CD4-positive, alpha-beta T cell treated with Interleukin-1 beta for 1 hour (primary cell): Measurements from ENCODE around the gene ARL3.
"Not testable (repeated sequence)": the region's sequence is repeated elsewhere in the genome, so short reads cannot be mapped to it uniquely, and the experiment has no call there.

ENCODE experiments used
- DNase-seq, 2 donors: peaks; one replicate each; pipeline ENCODE4 v3.0.0-alpha.2; 2020 to 2022

Gene ARL3

DNA sequence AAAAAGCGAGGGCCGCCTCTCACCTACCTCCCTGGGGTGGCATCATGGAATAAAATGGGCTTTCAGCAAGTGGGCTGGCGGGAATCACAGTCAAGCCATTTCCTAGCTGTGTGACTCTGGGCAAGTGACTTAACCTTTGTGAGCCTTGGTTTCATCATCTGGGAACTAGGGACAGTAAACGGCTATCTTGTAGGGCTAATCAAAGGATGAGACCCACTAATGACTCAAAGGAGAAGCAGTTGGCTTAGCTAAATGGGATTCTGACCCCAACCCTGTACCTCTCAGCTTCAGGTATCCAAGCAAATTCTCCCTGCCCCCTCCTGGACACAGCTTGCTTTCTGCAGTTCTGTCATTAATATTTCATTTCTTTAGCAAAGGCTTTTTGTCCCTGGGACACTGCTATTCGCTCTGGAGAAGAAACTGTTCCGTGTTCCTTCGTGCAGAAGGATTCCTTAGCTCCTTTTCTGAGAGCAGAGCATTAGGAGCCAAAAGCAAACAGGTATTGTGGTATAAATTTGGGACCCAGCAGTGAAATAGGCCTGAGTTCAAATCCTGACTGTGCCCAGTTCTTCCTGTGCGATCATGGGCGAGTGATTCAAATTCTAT lies 44.0 kb downstream of the ARL3 start:
- no peak for DNase-seq

DNA sequence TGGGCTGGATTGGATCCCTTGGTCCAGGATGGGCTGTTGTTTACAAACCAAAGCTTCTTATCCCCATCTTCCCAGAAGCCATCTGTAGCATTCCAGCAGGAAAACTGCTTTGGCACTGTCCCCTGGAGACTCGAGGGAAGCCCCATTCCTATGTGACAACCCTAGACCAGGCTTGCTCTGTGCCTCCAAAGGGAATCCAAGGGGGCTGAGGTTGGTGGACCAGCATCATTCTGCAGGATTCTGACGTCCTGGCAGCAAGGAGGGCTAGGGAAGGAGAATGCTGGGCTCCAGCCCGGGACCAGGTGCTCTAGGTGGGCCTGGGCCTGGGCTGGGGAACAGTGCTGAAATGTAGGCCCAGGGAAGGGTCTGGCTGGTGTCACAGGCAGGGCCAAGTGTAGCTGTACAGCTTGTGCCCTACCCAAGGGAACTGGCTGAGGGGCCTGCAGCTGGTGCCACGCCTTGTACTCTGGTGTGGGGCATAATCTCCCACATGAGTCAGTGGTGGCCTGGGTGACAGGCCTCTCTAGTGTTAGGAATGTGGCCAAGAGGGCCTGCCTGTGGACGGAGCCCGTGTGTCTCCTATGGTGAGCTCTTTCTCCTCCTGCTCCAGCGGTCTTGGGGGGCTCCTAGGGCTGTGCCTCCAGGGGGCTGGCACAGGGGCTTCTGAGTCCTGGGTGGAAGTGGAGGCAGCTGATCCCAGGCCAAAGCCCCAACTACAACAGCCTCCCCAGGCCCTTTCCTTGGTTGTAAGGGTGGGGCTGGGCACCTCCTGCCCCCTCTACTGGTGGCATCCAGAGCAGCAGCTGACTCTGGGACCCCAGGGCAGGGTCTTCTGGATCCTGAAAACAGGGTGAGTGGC lies 44.8 kb downstream of the ARL3 start:
- peak in 1 of 2 donors; percentile 26 for DNase-seq

DNA sequence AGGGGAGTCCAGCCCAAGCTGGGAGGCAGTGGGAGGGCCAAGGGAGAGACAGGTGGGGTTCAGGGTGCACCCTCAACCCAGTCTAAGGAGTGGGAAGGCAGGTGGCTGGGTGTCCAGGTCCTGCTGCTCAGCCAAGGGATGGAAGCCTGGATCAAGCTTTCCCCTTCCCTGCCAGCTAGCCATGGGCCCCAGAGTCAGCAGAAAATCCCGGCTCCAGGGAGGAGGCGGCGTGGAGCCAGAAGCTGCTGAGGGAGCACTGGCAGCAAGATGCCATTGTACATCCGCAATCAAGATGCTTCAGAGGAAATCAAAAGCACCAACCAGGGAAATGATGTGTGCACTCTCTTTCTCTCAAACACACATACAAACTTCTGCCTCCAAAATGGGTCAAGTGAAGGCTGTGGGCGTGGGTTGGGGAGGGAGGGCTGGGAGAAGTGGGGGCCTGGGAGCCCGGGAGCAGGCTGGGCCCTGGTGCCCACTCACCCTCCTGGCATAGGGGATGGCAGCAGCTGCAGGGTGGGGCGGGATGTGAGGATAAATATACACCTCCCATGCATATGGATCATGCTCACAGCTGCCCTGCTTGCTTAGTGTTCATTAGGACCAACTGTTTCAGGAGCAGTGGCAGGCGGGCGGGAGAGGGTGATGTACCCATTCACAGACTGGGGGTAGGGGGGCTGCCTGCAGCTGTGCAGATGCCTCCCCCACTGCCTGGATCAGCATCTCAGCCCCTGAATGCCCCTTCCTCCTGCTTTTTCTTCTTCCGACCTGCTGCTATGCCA lies 45.7 kb downstream of the ARL3 start:
- DNase-seq = no peak

DNA sequence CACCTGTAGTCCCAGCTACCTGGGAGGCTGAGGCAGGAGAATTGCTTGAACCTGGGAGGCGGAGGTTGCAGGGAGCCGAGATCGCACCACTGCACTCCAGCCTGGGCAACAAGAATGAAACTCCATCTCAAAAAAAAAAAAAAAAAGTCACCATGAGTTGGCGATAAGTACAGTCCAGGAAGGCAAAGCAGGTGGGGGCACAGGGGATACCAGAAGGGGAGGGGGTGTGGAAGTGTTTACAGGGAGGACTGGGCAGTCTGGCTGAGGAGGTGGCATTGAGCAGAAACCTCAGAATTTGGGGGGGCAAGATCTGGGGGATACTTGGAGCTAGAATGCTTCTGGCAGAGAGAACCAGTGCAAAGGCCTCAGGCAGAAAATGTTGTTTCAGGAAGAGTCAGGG lies 46.8 kb downstream of the ARL3 start:
- not testable (repeated sequence) for DNase-seq

DNA sequence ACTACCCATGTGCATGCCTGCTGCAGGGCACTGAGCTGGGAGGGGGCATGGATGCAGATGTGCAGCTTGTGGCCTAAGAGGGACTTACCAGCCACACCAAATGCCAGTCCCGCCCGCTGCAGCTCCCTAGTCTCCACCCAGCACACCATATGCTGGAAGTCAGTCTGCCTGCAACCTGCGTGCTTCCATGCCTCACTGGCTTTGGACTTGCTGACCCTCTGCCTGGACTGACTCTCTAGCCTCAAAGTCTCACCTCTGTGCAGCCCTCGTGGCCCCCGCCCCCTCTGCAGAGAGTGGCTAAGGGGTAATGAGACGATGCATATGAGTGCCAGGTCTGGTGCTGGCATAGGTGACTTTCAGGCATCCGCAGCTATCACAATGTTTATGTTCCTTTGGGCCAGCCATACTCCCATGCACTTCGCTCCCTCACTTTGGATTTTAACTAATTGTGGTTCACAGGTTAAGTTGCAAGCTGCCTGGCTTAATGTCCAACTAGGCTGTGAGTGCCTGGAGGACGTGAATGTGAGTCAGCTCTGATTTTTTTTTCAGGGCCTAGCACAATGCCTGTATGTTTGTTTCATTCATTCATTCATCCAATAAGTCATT lies 48.2 kb downstream of the ARL3 start:
- no peak for DNase-seq

DNA sequence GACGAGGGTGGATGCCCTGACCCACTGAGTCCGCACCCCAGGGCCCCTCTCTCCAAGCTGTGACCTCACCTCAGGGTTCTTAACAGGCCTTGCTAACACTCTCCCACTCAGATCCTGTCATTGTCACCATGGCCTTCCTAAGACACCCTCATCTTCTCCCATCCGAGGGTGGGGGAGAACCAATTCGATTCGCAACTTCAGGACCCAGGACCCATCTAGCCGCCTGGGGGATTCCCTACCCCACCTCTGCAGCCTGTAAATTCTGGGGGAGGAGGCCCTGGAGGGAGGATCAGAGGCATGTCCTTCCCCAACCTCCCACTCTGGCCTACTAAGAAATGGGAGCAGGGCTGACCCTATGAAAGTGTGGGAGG lies 52.6 kb downstream of the ARL3 start:
- DNase-seq = no peak

DNA sequence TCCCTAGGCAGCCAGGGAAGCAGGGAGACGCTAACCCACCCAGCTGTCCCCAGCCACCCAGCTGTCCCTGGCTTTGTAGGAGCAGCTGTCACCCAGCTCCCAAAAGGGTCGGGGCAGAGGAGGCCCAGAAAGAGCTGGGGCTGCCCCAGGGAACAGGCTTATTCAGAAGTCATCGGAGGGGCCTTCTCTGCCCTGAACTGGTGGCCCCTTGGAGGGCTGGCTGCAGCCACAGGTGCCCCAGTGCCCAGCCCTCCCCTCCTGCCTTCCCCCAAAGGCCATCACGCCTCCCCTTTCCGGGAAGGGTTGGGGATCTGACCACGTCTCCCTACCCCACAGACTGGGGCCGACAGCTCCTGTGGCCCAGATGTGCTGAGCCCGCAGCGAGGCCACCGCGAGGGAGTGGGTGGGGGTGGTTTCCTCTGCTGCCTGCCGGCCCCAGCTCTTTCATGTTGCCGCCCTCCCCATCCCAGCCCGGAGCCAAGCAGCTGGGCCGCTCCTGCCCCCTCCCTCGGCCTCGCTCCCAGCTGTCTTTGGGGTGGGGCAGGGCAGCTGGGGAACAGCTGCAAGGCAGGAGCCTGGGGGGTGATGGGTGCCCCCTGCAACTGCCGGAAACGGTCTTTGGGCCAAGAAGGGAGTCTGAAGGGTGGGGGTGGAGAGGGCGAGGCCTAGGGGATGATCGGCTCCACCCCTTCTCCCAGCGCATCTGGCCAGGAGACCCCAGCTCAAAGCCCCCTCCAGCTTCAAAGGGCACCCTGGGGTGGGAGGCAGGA lies 53.1 kb downstream of the ARL3 start:
- DNase-seq = peak; percentile 53 to 63

DNA sequence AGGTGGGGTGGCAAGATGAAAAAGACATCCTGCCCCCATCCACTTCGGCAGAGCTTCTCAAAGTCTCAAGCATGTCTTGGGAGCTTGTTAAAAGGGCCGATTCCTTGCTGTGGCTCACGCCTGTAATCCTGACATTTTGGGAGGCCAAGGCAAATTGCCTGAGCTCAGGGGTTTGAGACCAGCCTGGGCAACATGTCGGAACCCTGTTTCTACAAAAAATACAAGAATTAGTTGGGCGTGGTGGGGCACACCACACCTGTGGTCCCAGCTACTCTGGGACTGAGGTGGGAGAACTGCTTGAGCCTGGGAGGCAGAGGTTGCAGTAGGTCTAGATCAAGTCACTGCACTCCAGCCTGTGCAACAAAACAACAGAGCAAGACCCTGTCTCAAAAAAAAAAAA lies 55.4 kb downstream of the ARL3 start:
- no peak for DNase-seq

DNA sequence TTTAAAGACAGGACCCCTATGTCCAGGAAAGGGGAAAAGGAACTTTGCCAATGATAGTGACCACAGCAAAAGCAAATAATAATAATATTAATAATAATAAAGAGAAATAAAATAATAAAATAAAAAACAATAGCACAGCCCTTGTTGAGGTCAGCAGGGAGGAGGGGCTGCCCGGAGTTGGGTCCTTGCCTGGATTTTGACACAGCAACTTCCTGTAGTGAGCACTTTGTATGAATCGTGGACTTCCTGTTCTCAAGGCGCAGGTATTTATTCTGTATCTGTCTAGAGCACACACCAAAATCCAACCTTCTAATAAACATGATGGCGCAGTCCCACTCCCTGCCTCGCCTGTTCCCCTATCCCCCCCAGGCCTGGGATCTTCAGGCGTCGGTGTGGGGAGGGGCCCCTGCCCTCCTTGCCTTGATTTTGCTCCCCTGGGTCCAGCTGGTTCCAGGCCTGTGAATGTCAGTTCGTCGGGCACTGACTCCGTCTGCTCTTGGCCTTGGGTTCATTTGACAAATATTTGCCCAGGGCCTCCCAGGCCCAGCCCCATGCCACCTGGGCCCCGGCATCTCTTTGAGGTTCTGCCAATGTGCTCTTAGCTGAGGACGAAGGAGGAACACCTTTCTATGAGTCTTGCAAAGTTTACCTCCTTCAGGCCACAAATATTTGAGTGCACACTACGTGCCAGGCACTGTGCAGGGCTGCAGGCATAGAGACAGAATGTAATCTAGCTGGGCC lies 56.0 kb downstream of the ARL3 start:
- DNase-seq = no peak

DNA sequence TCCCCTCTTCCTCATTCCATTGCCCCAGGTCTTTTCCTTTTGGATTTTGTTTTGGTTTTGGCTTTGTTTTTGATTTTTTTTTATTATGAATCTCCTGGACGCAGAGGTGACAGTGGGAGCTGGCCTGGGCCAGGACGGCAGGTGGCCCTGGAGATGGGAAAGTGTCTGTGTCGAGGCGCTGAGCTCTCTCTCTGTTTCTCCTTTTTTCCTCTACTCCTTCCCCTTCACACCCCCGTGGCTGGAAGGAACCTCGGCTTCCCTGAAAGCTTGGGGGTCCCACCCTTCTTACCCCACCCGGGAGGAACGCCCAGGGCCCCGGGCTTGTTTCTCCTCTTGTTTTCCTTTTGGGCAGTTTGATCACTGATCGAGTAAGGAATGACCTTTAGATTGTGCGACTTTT lies 56.7 kb downstream of the ARL3 start:
- DNase-seq = no peak

DNA sequence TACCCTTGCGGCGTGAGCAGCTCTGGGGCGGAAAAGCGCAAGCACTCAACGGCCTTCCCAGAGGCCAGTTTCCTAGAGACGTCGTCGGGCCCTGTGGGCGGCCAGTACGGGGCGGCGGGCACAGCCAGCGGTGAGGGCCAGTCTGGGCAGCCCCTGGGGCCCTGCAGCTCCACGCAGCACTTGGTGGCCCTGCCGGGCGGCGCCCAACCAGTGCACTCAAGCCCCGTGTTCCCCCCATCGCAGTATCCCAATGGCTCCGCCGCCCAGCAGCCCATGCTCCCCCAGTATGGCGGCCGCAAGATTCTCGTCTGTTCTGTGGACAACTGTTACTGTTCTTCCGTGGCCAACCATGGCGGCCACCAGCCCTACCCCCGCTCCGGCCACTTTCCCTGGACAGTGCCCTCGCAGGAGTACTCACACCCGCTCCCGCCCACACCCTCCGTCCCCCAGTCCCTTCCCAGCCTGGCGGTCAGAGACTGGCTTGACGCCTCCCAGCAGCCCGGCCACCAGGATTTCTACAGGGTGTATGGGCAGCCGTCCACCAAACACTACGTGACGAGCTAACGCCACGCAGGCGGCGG lies 57.3 kb downstream of the ARL3 start:
- no peak for DNase-seq

DNA sequence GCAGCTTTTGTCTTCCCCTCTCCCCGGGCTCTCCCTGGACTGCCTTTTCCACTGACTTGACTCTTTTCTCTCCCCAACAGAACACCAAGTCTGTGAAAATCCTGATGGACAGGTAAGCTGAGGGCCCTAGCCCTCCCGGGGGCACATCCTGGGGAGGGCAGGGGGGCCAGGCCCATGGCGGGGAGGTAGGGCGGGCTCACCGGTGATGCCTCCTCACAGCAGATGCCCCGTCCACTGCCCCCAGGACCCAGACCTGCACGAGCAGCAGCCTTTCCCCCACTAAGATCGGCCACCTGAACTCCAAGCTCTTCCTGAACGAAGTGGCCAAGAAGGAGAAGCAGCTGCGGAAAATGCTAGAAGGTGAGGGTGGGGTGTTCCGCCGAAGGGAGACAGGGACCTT lies 58.2 kb downstream of the ARL3 start:
- no peak for DNase-seq

DNA sequence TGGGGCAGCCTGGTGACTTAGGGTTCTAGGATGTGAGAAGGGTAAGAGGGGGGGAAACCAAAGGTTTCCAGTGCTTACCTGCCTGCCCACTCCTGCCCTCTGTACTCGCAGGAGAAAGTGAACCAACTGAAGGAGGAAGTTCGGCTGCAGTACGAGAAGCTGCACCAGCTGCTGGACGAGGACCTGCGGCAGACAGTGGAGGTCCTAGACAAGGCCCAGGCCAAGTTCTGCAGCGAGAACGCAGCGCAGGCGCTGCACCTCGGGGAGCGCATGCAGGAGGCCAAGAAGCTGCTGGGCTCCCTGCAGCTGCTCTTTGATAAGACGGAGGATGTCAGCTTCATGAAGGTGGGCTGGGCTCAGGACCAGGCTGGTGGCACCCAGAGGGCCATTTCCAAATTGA lies 59.2 kb downstream of the ARL3 start:
- DNase-seq = no peak

DNA sequence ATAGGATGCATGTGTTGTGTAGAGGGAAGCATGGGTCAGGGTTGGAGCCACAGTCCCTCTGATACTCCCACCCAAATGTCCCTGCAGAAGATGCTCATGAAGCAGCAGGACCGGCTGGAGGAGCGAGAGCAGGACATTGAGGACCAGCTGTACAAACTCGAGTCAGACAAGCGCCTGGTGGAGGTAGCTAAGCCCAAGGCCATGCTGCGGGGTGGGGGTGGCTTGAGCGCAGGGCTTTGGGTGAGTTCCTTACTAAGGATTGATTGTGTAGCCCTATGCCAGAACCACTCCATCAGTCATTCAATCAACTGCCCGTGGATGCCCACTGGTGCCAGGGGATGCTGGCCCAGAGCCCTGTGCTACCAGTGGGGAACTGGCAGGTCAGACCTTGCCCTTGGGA lies 59.6 kb downstream of the ARL3 start:
- DNase-seq = no peak

DNA sequence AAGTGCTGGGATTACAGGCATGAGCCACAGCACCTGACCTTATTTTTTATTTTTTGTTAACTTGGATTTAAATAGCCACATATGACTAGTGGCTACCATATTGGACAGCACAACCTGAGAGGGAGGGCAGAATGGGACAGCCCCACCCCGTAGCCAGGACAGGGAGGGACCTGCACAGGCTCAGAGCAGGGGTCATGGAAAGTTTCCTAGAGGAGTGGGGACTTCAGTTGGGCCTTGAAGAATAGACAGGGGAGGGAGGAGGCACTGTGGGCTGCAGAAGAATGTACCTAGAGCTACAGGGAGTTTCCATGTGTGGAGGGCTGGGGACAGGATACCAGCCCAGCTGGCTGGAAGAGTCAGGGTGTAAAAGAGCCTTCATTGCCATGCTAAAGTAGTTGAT lies 61.1 kb downstream of the ARL3 start:
- no peak for DNase-seq

DNA sequence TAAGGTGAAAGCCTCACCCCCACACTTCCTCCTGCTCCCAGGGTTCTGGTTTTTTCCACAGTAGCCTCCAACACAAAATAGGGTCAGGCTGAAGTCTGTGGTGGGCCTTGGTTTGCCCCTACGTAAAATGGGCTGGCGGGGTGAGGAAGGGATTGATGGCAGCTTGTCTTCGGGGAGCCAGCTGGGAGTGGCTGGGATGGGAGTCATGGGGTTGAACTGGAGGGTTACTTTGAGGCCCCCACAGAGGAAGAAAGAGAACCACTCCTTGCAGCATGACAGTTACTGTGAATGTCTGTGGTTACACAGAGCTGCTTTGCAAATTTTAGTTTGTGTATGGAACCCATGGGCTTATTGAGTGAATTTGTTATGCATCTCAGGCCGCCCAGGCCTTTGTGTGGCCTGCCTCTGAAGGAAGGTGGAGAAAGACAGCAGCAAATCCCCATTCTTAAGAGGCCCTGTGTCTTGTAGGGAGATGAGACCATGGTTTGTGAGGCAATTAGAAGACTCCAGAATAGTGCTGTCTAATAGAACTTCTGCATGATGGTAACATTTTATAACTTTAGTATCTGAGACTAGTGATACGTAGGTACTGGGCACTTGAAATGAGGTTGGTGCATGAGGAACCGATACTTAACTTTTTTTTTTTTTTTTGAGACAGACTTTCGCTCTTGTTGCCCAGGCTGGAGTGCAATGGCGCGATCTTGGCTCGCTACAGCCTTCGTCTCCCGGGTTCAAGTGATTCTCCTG lies 61.9 kb downstream of the ARL3 start:
- DNase-seq = no peak

DNA sequence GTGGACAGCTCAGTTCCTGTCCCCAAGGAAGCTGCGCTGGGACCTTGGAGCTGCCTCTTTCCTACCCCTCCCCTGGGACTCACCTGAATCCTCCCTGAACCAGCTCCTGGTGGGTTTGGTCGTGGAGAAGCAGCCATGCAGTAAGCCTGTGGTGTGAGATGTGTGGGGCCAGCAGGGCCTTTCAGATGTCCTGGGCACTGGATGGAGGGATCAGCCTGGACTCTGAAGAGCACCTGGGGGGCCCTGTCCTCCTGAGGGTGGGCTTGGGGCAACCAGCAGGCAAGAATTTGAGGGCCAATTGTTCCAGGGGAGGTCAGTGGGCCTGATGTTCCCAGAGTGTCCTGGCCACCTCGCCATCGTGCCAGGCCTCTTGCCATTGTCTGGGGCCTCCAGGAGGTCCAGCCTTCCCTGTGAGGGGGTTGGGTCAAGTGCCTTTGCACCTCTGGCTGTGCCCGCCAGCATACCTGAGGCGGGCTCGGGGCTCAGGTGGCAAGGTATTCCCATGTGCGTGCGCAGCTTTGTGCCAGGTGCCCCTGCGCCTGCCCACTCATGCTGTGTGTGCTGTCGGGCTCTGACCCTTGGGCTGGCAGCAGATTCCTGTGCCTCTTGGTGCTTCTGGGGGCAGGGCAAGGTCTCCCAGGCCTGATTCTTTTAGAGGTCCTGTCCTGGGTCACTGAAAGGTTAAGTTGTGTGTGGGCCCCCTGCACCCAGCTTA lies 62.6 kb downstream of the ARL3 start:
- DNase-seq = no peak

DNA sequence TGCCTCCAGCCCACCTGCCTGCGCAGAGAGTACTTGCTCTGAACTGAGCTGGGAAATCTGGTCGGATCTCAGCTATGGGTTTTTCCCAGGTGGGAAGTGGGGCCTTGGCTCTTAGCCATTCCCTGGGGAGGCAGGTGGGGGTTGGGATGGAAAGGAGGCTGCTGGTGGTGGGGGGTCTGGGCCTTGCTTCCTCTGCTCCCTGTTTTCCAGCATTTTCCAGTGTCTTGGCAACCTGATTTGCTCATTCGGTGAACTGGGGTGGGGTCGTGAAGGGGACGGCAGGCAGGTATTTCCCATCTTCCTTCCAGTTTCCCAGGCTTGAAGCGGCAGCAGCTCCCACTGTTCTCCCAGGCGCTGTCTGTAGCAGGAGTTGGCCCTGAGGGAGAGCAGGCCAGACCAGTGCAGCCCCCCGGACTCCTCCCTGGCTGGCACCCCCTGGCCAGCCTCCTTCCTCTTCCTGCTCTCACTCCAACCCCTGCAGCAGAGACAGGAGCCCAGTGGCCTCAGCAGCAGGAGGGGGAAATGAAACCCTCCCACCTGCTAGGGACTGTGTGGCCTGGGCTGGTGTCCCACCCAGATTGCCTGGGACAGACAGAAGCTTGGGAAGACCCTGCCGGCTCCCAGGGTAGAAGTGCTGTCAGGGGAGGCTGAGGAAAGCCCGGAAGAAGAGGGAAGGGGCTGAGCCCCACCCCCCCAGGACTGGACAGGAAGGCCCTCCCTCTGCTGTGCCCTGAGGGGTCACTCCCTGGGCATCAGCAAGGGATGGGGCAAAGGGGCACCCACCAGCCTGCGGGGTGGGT lies 63.3 kb downstream of the ARL3 start:
- DNase-seq = no peak
